ENCODE data around the gene LMCD1.
"Not testable (repeated sequence)": the region's sequence is repeated elsewhere in the genome, so short reads cannot be mapped to it uniquely, and the experiment has no call there.

Gene LMCD1

GRCh38 chr3:8579943-8580342 is 78.3 kb downstream of the LMCD1 start:
- no peak overlapping the region for H3K4me3 ChIP-seq (ENCODE audit: control insufficient read depth, low read depth, low read length)
- TF ChIP-seq CTCF (conservative IDR thresholded peaks at IDR 0.05; ENCODE audit: control insufficient read depth, insufficient read depth, low read depth, low read length), result no peak
- no peak for DNase-seq (ENCODE audit: low read depth)

- H3K4me3 ChIP-seq (ENCODE audit: control insufficient read depth, low read depth, low read length), result not testable (repeated sequence)
- peak; percentile 69 for DNase-seq (ENCODE audit: low read depth)
Measured at GRCh38 chr3:8580434-8580833, 78.8 kb downstream of the LMCD1 start.

- H3K4me3 ChIP-seq (ENCODE audit: control insufficient read depth, low read depth, low read length), result no peak overlapping the region
Measured at GRCh38 chr3:8581373-8581772, 79.8 kb downstream of the LMCD1 start.

GRCh38 chr3:8581806-8582445 is 80.3 kb downstream of the LMCD1 start:
- TF ChIP-seq CTCF (conservative IDR thresholded peaks at IDR 0.05; ENCODE audit: control insufficient read depth, insufficient read depth, low read depth, low read length), result no peak
- DNase-seq (ENCODE audit: low read depth), result no peak
- H3K4me3 ChIP-seq (ENCODE audit: control insufficient read depth, low read depth, low read length), result no peak overlapping the region

More at GRCh38 chr3:8581373-8581772, 79.8 kb downstream of the LMCD1 start:
- no peak for TF ChIP-seq CTCF (conservative IDR thresholded peaks at IDR 0.05; ENCODE audit: control insufficient read depth, insufficient read depth, low read depth, low read length)
- no peak for DNase-seq (ENCODE audit: low read depth)

GRCh38 chr3:8584661-8585060 is 83.0 kb downstream of the LMCD1 start:
- DNase-seq (ENCODE audit: low read depth), result no peak
- no peak for TF ChIP-seq CTCF (conservative IDR thresholded peaks at IDR 0.05; ENCODE audit: control insufficient read depth, insufficient read depth, low read depth, low read length)
- H3K4me3 ChIP-seq (ENCODE audit: control insufficient read depth, low read depth, low read length), result no peak overlapping the region

- no peak for TF ChIP-seq CTCF (conservative IDR thresholded peaks at IDR 0.05; ENCODE audit: control insufficient read depth, insufficient read depth, low read depth, low read length)
- H3K4me3 ChIP-seq (ENCODE audit: control insufficient read depth, low read depth, low read length), result no peak overlapping the region
- peak; percentile 60 for DNase-seq (ENCODE audit: low read depth)
Measured at GRCh38 chr3:8589880-8590556, 88.4 kb downstream of the LMCD1 start.

GRCh38 chr3:8593021-8593827 is 91.6 kb downstream of the LMCD1 start:
- H3K4me3 ChIP-seq (ENCODE audit: control insufficient read depth, low read depth, low read length), result no peak overlapping the region
- DNase-seq (ENCODE audit: low read depth), result no peak
- no peak for TF ChIP-seq CTCF (conservative IDR thresholded peaks at IDR 0.05; ENCODE audit: control insufficient read depth, insufficient read depth, low read depth, low read length)
